DND-41 (cell line): ENCODE results near the gene PRCP.

Source experiments
- EZH2 ChIP-seq: IDR thresholded peaks from 3 replicates; pipeline ENCODE4 v1.6.1; 2012; ENCODE audit warnings: borderline replicate concordance, low read depth, mild to moderate bottlenecking, moderate library complexity, low read length, inconsistent platforms; ENCODE audit not compliant: severe bottlenecking
- TF ChIP-seq, protein P1 (sequence below): IDR thresholded peaks from 2 replicates; pipeline ENCODE4 v1.5.1; 2012; ENCODE audit warnings: borderline replicate concordance, low read length, moderate library complexity, mild to moderate bottlenecking; ENCODE audit not compliant: poor library complexity, severe bottlenecking; ENCODE audit errors: extremely low read depth

DNA sequence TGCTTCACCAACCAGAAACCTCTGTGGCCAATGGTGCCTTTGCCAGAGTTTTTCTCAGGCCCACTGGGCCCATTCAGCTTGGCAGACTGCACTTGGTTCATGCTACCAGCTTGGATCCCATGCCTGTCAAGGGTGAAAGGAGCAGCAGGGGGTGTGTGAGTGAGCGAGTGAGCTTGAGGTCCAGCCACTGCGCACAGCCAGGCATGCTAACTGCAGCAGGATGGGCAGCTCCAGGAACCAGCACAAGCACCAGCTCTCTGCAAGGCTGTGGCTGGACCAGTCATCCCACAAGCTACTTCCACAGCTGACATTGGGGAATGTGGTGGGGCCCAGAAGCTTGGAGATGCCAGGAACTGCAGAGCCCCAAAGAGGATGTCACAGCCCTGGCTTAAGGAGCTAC is 42.1 kb upstream of the PRCP start:
- TF ChIP-seq, protein P1, sequence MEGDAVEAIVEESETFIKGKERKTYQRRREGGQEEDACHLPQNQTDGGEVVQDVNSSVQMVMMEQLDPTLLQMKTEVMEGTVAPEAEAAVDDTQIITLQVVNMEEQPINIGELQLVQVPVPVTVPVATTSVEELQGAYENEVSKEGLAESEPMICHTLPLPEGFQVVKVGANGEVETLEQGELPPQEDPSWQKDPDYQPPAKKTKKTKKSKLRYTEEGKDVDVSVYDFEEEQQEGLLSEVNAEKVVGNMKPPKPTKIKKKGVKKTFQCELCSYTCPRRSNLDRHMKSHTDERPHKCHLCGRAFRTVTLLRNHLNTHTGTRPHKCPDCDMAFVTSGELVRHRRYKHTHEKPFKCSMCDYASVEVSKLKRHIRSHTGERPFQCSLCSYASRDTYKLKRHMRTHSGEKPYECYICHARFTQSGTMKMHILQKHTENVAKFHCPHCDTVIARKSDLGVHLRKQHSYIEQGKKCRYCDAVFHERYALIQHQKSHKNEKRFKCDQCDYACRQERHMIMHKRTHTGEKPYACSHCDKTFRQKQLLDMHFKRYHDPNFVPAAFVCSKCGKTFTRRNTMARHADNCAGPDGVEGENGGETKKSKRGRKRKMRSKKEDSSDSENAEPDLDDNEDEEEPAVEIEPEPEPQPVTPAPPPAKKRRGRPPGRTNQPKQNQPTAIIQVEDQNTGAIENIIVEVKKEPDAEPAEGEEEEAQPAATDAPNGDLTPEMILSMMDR, result no peak
- TF ChIP-seq EZH2, result no peak
